HepG2 (cell line): Measurements from ENCODE around the gene PGK1. TPM values are rescaled to one million over a fixed set of nuclear protein-coding genes. Genes with fewer than 3 reads are reported as not detected.
A peak's percentile ranks its signal among the peaks of the same experiment; 100 is the strongest.

Experiments used
- HINFP ChIP-seq: sonication (generic); formaldehyde crosslinking; IDR thresholded peaks from 2 replicates; pipeline ENCODE4 v1.4.0; 2020; ENCODE audit warnings: low read depth, mild to moderate bottlenecking, missing genetic modification reagents
- ISL2 ChIP-seq: sonication (generic); formaldehyde crosslinking; IDR thresholded peaks from 2 replicates; pipeline ENCODE4 v1.5.0; 2020; ENCODE audit warnings: missing genetic modification reagents
- KAT2B ChIP-seq: fragments of 150-350 bp; IDR thresholded peaks from 2 replicates; pipeline ENCODE4 v1.6.1; 2014; ENCODE audit warnings: low read depth, low read length, borderline replicate concordance
- PRDM15 ChIP-seq: sonication (generic); formaldehyde crosslinking; IDR thresholded peaks from 2 replicates; pipeline ENCODE4 v1.4.0; 2020; ENCODE audit warnings: missing genetic modification reagents
- RAD21 ChIP-seq: fragments of 450-650 bp; formaldehyde crosslinking; IDR thresholded peaks from 2 replicates; pipeline ENCODE4 v1.5.0; 2020; ENCODE audit warnings: mild to moderate bottlenecking
- ZBTB44 ChIP-seq: sonication (generic); formaldehyde crosslinking; IDR thresholded peaks from 2 replicates; pipeline ENCODE4 v1.4.0; 2020; ENCODE audit warnings: missing genetic modification reagents
- ZBTB8A ChIP-seq: sonication (generic); formaldehyde crosslinking; IDR thresholded peaks from 2 replicates; pipeline ENCODE4 v1.4.0; 2020; ENCODE audit warnings: mild to moderate bottlenecking, low read depth, missing genetic modification reagents, borderline replicate concordance
- ZFP62 ChIP-seq: sonication (generic); formaldehyde crosslinking; IDR thresholded peaks from 2 replicates; pipeline ENCODE4 v1.4.0; 2020; ENCODE audit warnings: missing genetic modification reagents
- ZFP91 ChIP-seq: sonication (generic); formaldehyde crosslinking; IDR thresholded peaks from 2 replicates; pipeline ENCODE4 v1.9.0; 2022; ENCODE audit warnings: missing genetic modification reagents, mild to moderate bottlenecking, borderline replicate concordance
- ZNF350 ChIP-seq: sonication (generic); formaldehyde crosslinking; IDR thresholded peaks from 2 replicates; pipeline ENCODE4 v1.4.0; 2020; ENCODE audit warnings: mild to moderate bottlenecking, low read depth, missing genetic modification reagents, borderline replicate concordance
- ZNF446 ChIP-seq: sonication (generic); formaldehyde crosslinking; IDR thresholded peaks from 2 replicates; pipeline ENCODE4 v1.5.0; 2020; ENCODE audit warnings: mild to moderate bottlenecking, missing genetic modification reagents
- ZNF484 ChIP-seq: sonication (generic); formaldehyde crosslinking; IDR thresholded peaks from 2 replicates; pipeline ENCODE4 v1.5.1; 2020; ENCODE audit warnings: mild to moderate bottlenecking, low read depth, missing genetic modification reagents, borderline replicate concordance
- ZNF589 ChIP-seq: sonication (generic); formaldehyde crosslinking; conservative IDR thresholded peaks from 2 replicates; pipeline ENCODE4 v1.8.0; 2022; ENCODE audit warnings: mild to moderate bottlenecking, moderate library complexity, missing genetic modification reagents
- ZNF761 ChIP-seq: sonication (generic); formaldehyde crosslinking; conservative IDR thresholded peaks from 2 replicates; pipeline ENCODE4 v1.4.0; 2020; ENCODE audit warnings: mild to moderate bottlenecking, missing genetic modification reagents
- ZNF772 ChIP-seq: sonication (generic); formaldehyde crosslinking; IDR thresholded peaks from 2 replicates; pipeline ENCODE4 v1.5.0; 2020; ENCODE audit warnings: mild to moderate bottlenecking, missing genetic modification reagents
- ZNF800 ChIP-seq: sonication (generic); formaldehyde crosslinking; IDR thresholded peaks from 2 replicates; pipeline ENCODE4 v1.4.0; 2020; ENCODE audit warnings: missing genetic modification reagents
- ZNF839 ChIP-seq: sonication (generic); formaldehyde crosslinking; IDR thresholded peaks from 2 replicates; pipeline ENCODE4 v1.4.0; 2020; ENCODE audit warnings: missing genetic modification reagents, mild to moderate bottlenecking, borderline replicate concordance
- polyA plus RNA-seq, 8 experiments: library from polyadenylated mRNA; depleted of rRNA in 3 of 8; stranded (reverse) in 7 of 8; unstranded in 1 of 8; fragments of >200 nt; fragmentation: Illumina TruSeq in 4 of 8; extraction: Trizol in 4 of 8; gene quantifications; 2 replicates each; pipeline versions ENCODE4 v1.2.1 to v1.2.3, GENCODE V29; 2011 to 2016; ENCODE audit warnings: low read depth in 4 of 8, missing spikeins in 1 of 8, mixed read lengths in 1 of 8; ENCODE audit not compliant: insufficient read depth in 1 of 8
- total RNA-seq, 5 experiments: library from RNA; depleted of rRNA; stranded (reverse); fragments of >200 nt; fragmentation: Illumina TruSeq; extraction: Trizol; gene quantifications; 2 replicates each; pipeline ENCODE4 v1.2.3, GENCODE V29; 2016; ENCODE audit warnings: low read depth in 1 of 5

The PGK1 gene
- total and polyA plus RNA-seq, 2 of the 13 experiments (the other 11 are each of a cell fraction or from before 2014, with no cell fraction given), result 325 to 1,274 TPM

- TF ChIP-seq ZBTB44 (CRISPR knock-in tag), result no peak
- TF ChIP-seq ZNF446 (CRISPR knock-in tag), result no peak
- no peak for TF ChIP-seq ZNF772 (CRISPR knock-in tag)
- TF ChIP-seq ZNF761 (CRISPR knock-in tag), result no peak
- TF ChIP-seq RAD21, result peak; percentile 9; the same call in 1 of the 2 replicates
- no peak for TF ChIP-seq HINFP (CRISPR knock-in tag)
- no peak for TF ChIP-seq ZNF484 (CRISPR knock-in tag)
- TF ChIP-seq PRDM15 (CRISPR knock-in tag), result no peak
- no peak for TF ChIP-seq KAT2B
- no peak for TF ChIP-seq ZNF800
- peak; percentile 49; the same call in 1 of the 2 replicates for TF ChIP-seq ZFP91 (CRISPR knock-in tag)
- TF ChIP-seq ZFP62, result no peak
- 0 out of 2 replicates have a peak, but pooled peaks have one; percentile 25 for TF ChIP-seq ZNF350 (CRISPR knock-in tag)
- no peak for TF ChIP-seq ZBTB8A
- TF ChIP-seq ZNF589 (CRISPR knock-in tag), result no peak
- no peak; the same call in 1 of the 2 replicates for TF ChIP-seq ISL2 (CRISPR knock-in tag)
- TF ChIP-seq ZNF839 (CRISPR knock-in tag), result no peak
These were observed 35.4 kb downstream of the PGK1 start, which contains the start of gene TAF9B (continued) for GRCh38 chrX:78139160-78140123.
